ENCODE data around the gene STX1B. TPM values are rescaled to one million over a fixed set of nuclear protein-coding genes. Genes with fewer than 3 reads are reported as not detected.

STX1B gene
- total RNA-seq, 3 donors from 2014 or later (not counting 1 experiment from before 2014, with no cell fraction given): 0.14 to 1.6 (median 0.32) TPM

- Histone ChIP-seq H3K27me3 (ENCODE audit: control insufficient read depth, insufficient read depth, low read length) (no peaks in the 10 kb centered on the region), H3K9me3 (ENCODE audit: control insufficient read depth, insufficient read depth, low read length) (no peaks in the 10 kb centered on the region), H3K36me3 (ENCODE audit: control insufficient read depth, insufficient read depth, low read length) (no peaks in the 10 kb centered on the region), H3K27ac (ENCODE audit: low read length) (no peak overlapping the region), H3K4me3 (ENCODE audit: low read length) (no peak overlapping the region), H3K4me1 (ENCODE audit: control insufficient read depth, insufficient read depth, low read length) (peaks cover 13% of the 10 kb centered on the region)
- intact Hi-C loops (cut with micrococcal nuclease): no loop called here
- no peaks in the 10 kb centered on the region for H3K9me3 Mint-ChIP-seq
- H3K36me3 Mint-ChIP-seq: no peaks in the 10 kb centered on the region
- peak overlapping the region; percentile 21 for H3K4me3 Mint-ChIP-seq
- no peak overlapping the region for H3K27ac Mint-ChIP-seq
- H3K4me1 Mint-ChIP-seq: peaks cover 0 to 15% of the 10 kb centered on the region in 2 donors
- no peak for TF ChIP-seq CTCF (IDR thresholded peaks at IDR 0.05)
- DNase-seq: no peak
- no peak for ATAC-seq
- WGBS (ENCODE audit: insufficient coverage): 92% methylated on average over 11 of the region's 11 CpGs
- peaks cover 0 to 9% of the 10 kb centered on the region in 2 donors for H3K27me3 Mint-ChIP-seq (ENCODE audit: low read depth in 2 of 2)
These were observed 14.5 kb downstream of the STX1B start for GRCh38 chr16:30995927-30996323.

GRCh38 chr16:30992931-30993816 is 17.3 kb downstream of the STX1B start:
- no peak for ATAC-seq
- 70% methylated on average over 29 of the region's 29 CpGs for WGBS (ENCODE audit: insufficient coverage)
- intact Hi-C loops (cut with micrococcal nuclease): no loop called here
- Histone ChIP-seq H3K27ac (ENCODE audit: low read length) (no peak overlapping the region), H3K9me3 (ENCODE audit: control insufficient read depth, insufficient read depth, low read length) (no peaks in the 10 kb centered on the region), H3K27me3 (ENCODE audit: control insufficient read depth, insufficient read depth, low read length) (no peaks in the 10 kb centered on the region), H3K4me1 (ENCODE audit: control insufficient read depth, insufficient read depth, low read length) (peaks cover 13% of the 10 kb centered on the region), H3K36me3 (ENCODE audit: control insufficient read depth, insufficient read depth, low read length) (no peaks in the 10 kb centered on the region), H3K4me3 (ENCODE audit: low read length) (no peak overlapping the region)
- H3K4me3 Mint-ChIP-seq: no peak overlapping the region
- H3K4me1 Mint-ChIP-seq: peaks cover 0 to 16% of the 10 kb centered on the region in 2 donors
- DNase-seq: no peak
- no peak for TF ChIP-seq CTCF (IDR thresholded peaks at IDR 0.05)
- H3K36me3 Mint-ChIP-seq: no peaks in the 10 kb centered on the region
- no peaks in the 10 kb centered on the region for H3K9me3 Mint-ChIP-seq
- H3K27me3 Mint-ChIP-seq (ENCODE audit: low read depth in 2 of 2): peaks cover 0 to 9% of the 10 kb centered on the region in 2 donors
- H3K27ac Mint-ChIP-seq: no peak overlapping the region

- H3K4me3 ChIP-seq (ENCODE audit: low read length): no peak overlapping the region
- H3K27me3 ChIP-seq (ENCODE audit: control insufficient read depth, insufficient read depth, low read length): no peaks in the 10 kb centered on the region
- H3K27ac Mint-ChIP-seq: no peak overlapping the region
- H3K4me3 Mint-ChIP-seq: no peak overlapping the region
- intact Hi-C loops (cut with micrococcal nuclease): no loop called here
- H3K36me3 ChIP-seq (ENCODE audit: control insufficient read depth, insufficient read depth, low read length): no peaks in the 10 kb centered on the region
- TF ChIP-seq CTCF (IDR thresholded peaks at IDR 0.05): no peak
- no peak overlapping the region for H3K27ac ChIP-seq (ENCODE audit: low read length)
- 91% methylated on average over 21 of the region's 21 CpGs for WGBS (ENCODE audit: insufficient coverage)
- no peaks in the 10 kb centered on the region for H3K9me3 ChIP-seq (ENCODE audit: control insufficient read depth, insufficient read depth, low read length)
- H3K36me3 Mint-ChIP-seq: no peaks in the 10 kb centered on the region
- peaks cover 0 to 9% of the 10 kb centered on the region in 2 donors for H3K27me3 Mint-ChIP-seq (ENCODE audit: low read depth in 2 of 2)
- no peak for ATAC-seq
- peaks cover 0 to 13% of the 10 kb centered on the region in 2 donors for H3K4me1 Mint-ChIP-seq
- DNase-seq: no peak
- no peaks in the 10 kb centered on the region for H3K9me3 Mint-ChIP-seq
- peaks cover 9% of the 10 kb centered on the region for H3K4me1 ChIP-seq (ENCODE audit: control insufficient read depth, insufficient read depth, low read length)
These were observed 18.1 kb downstream of the STX1B start for GRCh38 chr16:30992276-30992780.
